Non-pigmented ciliary epithelial cell (primary cell): ENCODE results near the gene TBC1D21.
"Not testable (repeated sequence)": the region's sequence is repeated elsewhere in the genome, so short reads cannot be mapped to it uniquely, and the experiment has no call there.

ENCODE experiments used
- DNase-seq: peaks from one replicate; pipeline ENCODE4 v3.0.0-alpha.2; 2010; ENCODE audit warnings: low read depth

Gene TBC1D21

GRCh38 chr15:73930371-73930770, 57.0 kb downstream of the TBC1D21 start:
- peak; percentile 76 for DNase-seq

- DNase-seq: no peak
Observed at GRCh38 chr15:73930790-73931281, 57.5 kb downstream of the TBC1D21 start.

DNA sequence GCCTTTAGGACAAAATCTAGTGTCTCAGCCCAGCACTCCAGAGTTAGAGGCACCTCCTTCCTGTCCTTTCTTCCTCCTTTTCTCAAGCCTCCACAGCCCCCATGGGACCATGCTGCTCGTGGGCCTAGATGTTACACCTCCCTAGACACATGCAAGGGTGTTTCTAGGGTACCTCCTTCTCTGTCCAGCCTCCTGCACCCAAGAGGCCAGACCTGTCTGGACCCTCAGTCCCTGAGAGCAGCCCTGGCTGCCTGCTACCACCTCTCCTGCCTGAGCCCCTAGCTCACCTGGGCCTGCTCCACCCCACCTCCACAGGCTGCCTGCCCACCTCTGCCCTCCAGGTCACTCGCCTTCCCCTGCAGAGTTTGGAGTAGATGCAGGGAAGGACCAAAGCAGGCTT, 58.1 kb downstream of the TBC1D21 start:
- DNase-seq: no peak

GRCh38 chr15:73932381-73933191, 59.2 kb downstream of the TBC1D21 start:
- no peak for DNase-seq

DNA sequence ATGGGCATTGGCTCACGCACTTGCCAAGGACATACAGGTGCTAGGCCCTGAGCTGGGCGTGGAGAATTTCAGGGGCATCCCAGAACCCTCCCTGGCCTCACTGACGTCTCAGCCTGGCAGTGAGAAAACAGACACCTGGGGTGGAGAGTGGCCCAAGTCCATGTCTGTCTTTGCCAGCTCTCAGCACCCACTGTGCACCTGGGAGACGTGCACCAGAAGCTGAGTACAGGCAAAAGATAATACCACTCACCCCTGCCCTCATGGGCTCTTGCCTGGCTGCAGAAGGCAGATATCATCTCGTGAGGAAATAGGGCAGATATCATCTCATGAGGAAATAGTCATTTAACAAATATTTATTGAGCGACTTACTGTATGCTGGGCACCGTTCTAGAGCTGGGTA, 60.9 kb downstream of the TBC1D21 start:
- DNase-seq: no peak

GRCh38 chr15:73935547-73935946, 62.2 kb downstream of the TBC1D21 start:
- DNase-seq: no peak

- DNase-seq: no peak
Observed at GRCh38 chr15:73936181-73936580, 62.8 kb downstream of the TBC1D21 start.

- DNase-seq: no peak
Observed at GRCh38 chr15:73936588-73937290, 63.4 kb downstream of the TBC1D21 start.

- no peak for DNase-seq
Observed at GRCh38 chr15:73937296-73937695, 63.9 kb downstream of the TBC1D21 start.

GRCh38 chr15:73937726-73938125, 64.4 kb downstream of the TBC1D21 start:
- DNase-seq: no peak

DNA sequence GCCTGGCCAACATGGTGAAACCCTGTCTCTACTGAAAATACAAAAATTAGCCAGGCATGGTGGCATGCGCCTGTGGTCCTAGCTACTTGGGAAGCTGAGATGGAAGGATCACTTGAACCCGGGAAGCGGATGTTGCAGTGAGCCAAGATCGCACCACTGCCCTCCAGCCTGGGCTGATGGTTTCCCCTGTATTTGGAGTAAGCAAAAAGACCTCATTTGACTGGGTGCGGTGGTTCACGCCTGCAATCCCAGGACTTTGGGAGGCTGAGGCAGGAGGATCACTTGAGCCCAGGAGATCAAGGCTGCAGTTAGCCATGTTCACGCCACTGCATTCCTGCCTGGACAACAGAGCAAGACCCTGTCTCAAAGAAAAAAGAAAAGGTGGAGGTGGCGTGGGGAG, 65.2 kb downstream of the TBC1D21 start:
- DNase-seq: not testable (repeated sequence)
